GM19043 (cell line): ENCODE measurements around the gene POC1B.
"Not testable (repeated sequence)": the region's sequence is repeated elsewhere in the genome, so short reads cannot be mapped to it uniquely, and the experiment has no call there.

ENCODE experiments used
- ATAC-seq: cut with Tn5 transposase; IDR thresholded peaks from one replicate; pipeline ENCODE4 v1.9.1; 2021; ENCODE audit warnings: low read depth; ENCODE audit not compliant: unreplicated experiment

POC1B gene

DNA sequence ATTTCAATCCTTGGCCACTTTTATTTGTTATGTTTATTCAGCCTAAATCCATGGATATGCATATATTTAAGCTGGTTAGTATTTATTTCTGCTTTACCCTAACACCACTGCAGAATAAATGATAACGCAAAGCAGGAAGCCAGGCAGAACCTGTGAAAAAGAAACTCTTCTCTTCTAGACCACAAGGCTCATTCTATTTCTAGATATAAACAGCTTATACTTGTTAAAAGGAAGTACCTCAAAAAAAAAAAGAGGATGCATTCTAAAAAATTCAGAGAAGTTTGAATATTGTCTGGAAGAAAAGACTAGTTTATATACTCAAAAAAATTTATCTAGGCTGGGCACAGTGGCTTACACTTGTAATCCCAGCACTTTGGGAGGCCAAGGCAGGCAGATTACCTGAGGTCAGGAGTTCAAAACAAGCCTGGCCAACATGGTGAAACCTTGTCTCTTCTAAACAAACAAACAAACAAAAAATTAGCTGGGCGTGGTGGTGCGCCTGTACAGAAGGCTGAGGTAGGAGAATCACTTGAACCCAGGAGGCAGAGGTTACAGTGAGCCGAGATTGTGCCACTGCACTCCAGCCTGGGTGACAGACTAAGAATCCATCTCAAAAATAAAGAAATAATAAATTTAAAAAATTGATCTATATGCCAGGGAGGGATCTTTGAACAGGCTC lies 57.1 kb downstream of the POC1B start:
- peak; percentile 85 for ATAC-seq

DNA sequence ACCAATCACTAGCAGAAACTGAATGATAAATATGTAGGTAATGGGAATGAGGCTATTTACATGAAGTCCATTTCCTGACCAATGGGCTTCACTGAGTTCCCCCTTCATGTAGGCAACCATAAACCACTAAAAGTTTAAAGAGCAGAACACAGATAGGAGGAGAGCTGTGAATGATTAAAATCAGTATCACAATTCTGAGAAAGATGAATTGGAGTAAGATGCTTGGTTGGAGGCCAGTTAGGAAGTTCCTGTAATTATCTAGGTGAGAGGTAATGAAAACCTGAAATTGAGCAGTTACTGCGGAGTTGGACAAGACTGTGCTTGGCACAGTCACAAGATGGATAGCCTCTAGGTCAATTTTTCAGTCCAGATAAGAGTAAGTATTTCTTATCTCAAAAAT lies 57.8 kb downstream of the POC1B start:
- ATAC-seq = no peak

DNA sequence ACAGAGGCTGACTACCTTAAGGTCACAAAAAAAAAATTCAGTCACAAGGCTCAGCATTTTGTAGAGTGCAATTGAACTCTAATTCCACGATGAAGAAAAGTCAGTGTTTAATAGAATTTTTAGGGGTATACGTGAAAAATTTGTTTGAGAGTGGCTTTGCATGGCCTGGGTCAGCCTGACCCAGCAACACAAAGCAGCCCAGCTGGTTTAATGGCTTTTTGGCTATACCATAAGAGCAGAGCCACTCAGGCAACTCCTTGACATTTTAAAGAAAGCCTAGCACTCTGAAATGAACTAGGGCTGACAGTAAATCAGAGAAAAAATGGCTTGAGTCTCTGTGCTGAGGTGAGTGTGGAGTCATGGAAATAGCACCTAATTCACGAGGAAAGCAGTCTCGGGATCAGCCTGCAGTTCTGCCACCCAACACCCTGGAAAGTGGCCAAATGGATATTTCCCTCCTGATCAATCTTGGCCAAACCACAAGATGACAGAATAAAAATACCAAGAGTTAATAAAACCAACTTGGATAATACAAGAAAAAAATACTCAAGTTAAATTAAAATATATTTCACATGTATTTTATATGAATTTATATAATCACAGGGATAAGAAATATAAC lies 60.8 kb downstream of the POC1B start:
- no peak for ATAC-seq

DNA sequence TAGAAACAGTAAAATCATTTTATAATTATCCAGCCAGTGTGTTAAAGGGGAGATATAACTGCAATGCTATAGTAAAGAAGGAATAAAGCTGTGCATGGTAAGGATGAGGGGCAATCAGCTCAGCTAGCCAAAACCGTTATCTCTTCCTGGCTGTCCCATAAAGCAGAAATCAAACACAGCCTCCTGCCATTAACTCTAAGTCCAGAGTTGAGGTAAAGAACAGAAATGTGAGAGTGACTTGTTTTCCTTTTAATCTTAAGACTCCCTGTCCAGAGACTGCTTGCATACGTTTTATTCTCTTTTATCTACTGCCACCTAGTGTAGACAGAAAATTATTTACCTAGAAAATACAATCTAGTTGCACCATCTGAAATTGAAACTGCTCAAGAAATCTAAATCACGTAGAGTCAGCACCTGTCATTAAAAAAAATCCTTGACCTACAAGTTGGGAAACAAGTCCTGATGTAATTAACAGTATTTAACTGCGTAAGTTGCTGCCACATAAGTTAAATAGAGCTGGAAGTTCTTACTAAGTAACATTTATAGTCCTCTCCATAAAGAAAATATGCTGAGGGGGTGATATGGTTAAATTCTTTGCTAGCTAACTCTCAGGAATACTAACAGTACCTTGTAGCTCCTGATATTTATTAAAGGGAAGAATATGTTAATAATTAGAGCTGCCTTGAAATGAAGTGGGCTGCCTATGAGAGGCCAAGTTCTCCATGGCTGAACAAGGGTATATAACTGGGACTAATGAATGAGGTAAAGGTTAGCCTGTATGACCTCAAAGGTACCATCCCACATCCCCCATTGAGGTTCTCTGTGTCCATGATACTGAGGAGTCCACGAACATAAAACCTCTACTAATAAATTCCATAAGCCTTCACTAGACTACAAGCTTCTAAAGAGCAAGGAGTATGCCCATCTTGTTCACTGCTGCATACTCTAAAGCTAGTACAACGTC lies 63.9 kb downstream of the POC1B start:
- peak; percentile 88 for ATAC-seq

DNA sequence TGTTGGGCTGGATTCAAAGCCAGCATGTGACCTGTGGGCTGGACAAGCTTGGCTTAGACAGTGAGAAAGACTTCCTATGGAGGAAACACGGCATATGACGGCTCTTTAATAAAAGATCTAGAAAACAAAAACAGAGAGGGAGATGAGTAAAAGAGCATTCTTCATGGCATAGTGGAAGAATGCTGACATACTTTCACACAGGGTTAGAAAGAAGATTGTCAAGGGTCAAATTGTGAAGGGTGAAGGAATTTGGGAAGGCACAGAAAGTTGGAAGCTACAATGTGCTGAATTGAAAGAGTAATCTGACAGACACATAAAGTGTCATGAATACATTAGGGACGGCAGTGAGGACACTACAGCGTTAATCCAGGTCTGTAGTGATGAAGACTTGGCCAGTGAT lies 64.7 kb downstream of the POC1B start:
- no peak for ATAC-seq

DNA sequence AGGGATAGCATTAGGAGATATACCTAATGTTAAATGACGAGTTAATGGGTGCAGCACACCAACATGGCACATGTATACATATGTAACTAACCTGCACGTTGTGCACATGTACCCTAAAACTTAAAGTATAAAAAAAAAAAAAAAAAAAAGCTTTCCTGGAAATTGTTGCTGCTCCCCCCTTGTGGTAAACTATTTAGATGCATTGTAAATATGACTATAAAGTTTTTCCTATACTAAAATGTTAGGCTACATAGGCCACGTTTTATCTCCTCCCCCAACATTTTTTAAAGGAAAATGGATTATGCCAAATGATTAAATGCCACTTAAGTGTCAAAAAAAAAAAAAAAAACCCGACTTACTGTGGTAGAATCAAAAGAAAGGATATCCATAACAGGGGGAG lies 66.6 kb downstream of the POC1B start:
- not testable (repeated sequence) for ATAC-seq

DNA sequence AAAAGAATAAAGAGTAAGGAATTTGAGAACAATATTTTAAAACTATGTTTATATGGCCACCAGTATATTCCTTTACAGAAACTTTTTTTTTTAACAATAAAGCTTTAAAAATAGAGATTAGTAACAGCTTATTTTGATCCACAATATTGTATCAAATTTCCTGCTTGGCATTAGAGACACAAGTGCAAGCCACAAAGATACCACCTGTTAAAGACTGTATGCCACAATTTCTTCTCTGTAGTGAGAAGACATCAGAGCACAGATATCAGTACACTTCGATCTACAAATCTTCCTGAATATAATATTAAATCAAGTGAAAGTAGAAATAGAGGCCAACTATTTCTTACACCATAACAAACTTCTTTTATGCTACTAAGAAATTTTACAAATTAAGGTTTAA lies 69.3 kb downstream of the POC1B start:
- no peak for ATAC-seq

DNA sequence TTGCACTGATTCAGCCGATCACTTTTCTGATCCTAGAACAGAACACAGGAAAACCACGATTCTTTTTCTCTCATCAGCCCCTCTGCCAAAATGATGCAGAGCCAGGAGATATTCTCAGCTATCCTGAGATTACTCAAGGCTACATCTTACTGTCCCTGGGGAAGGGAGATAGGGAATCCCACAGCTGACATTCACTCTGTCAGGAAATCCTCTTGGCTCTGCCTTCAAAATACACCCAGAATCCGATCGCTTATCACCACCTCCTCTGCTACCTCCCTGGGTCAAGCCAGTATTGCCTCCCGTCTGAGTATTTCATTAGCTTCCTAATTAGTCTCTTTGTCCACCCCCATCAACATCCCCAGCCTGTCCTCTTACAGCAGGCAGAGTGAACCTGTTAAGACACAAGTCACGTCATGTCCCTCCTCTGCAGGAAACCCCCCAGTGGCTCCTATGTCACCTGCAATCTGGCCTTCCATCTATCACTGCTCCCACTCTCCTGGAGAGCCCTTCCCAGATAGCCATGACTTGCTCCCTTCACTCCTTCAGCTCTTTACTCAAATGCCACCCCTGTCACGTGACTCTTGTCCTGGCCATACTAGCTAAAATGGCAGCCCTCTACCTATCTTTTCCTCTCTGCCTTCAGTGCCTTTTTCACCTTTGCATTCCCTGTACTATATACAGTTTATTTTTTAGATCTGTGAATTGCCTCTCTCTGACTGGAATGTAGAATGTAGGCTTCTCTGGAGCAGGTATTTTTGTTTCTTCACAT lies 71.6 kb downstream of the POC1B start:
- ATAC-seq = no peak

DNA sequence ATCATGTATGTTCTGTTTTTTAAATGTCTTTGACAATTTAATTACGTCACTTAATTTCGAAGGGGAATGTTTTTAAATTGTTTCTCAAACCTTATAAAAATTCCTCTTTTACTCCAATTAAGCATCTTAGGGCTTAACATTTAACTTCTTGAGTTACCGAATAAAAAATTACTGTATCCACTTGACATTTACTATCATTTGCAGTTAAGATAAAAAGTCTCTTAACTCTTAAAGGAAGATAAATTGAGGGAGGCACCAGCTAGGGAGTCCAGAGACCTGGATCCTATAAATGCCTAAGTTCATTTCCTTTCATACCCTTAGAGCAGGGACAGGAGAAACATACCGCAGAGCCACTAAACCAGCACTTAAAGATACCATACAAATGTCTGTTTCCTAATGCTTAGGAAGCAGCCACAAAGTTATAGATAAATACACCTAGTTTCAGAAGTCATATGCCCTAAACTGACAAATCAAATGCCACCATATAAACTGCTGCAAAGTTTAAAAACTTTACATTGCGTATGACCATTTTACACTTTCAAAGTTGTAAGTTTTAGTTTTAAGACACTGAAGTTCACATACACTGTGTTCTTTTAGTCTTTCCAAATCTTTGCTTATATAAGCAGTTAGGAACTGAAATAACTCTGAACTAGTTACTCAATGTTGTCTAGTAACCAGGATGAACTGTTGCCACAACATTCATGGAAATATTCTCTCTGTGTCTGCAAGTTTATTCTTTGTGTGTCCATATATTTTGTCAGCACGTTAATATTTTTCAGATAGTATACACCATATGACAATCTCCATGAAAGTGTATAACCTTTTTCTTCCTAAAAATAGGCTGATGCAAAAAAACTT lies 72.5 kb downstream of the POC1B start:
- no peak for ATAC-seq

DNA sequence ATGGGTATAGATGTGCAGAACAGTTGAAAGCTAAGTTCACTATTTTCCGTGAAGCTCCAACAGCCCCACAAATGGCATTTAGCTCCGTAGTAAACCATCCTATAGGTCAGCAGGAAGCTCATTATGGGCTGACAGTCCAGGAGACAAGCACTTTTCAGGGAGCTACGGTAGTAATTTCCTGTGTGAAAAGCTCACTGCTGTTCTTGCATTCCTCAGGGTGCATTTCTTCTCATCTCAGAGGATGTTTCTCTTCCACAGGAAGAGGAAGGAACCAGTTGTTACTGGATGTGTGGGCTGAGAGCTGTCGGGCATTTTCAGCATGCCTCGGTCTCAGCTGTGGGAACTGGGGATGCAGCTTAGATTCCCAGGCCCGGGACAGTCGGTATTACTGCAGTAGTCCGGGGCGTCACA lies 74.0 kb downstream of the POC1B start:
- ATAC-seq = no peak

DNA sequence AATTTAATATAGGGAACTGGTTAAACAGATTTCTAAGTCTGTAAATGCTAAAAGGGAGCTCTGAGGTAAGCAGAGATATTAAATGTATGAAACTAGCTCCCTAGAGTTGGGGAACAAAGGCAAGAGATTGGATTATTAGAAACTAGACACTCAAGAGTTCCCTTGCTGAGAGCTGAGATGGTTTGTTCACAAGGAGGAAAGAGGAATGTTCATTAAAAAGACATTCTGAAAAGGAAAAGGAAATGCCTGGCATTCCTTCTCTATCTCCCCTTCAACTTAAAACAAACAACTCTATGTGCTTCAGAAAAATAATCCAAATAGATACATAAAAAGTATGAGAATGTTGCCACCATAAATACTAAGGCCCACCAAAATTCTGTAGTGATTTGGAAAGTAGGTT lies 74.9 kb downstream of the POC1B start:
- no peak for ATAC-seq

DNA sequence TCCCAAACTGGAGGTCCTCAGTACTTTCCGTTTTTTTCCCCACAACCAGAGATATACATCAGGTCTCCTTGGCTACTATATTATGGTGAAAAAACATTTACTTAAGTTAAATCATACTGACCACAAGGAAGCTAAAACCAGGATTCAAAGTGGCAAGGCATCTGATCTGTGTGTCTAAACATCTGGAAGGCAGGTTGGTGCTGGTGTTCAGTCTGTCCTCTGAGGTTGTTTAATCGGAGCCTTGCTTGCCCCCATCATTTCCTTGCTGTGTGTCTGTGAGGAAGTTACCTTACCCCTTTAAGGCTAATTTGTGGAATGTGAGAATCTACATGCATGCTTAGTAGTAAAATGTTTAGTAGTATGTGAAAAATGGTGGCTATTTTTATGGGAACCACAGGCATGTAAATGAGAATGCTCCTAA lies 76.9 kb downstream of the POC1B start:
- no peak for ATAC-seq

DNA sequence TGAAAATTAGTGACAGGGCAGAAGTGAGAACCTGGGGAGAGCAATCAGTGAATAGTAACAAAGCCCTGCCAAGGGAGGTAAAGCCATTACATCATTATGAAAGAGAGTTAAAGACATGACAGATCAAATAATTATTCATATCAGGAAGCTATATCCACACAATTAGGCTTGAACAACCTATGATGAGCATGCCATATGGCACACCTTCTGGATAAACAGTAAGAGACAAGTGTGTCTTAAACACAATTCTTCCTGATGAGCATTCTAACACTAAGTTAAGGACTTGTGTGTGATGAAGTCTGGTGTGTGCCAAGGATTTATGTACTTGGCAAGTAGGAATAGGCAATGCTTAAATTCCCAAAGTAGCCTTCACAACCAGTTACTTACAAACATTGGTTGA lies 77.3 kb downstream of the POC1B start:
- ATAC-seq = no peak

DNA sequence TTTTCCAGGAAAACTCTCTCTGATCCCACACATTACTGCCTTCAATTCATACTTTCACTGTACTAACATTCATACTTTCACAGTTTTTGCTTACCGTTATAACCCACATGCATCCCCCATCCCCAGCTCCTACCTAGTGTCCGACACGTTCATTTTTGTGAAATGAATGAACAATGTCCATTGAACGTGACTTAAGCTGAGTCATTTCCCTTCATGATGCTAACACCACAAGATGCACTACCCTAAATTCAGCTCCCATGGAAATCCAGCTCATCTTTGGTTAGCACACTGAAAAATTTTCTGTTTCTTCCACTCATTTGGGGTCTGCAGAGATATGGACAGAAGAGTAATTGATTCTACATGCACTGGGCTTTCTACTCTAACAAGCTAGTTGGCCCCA lies 85.9 kb downstream of the POC1B start:
- ATAC-seq = no peak

DNA sequence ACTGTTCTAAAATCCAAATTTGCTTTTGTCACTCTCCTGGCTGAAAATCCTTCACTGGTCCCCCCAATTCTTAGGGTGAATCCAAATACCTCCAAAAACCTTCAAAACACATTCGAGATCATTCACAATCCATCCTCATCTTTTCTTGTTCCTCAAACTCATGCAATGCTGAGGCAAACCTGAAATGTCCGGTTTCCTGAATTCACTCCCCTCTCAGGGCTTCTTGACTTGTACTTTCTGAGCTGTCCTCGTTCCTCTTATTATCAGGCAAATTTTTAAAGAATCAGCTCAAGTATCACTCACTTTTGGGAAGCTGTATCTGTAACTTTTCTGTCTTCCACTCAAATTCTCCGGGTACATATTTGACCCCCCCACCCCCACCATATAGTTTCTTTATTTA lies 88.6 kb downstream of the POC1B start:
- ATAC-seq = no peak

DNA sequence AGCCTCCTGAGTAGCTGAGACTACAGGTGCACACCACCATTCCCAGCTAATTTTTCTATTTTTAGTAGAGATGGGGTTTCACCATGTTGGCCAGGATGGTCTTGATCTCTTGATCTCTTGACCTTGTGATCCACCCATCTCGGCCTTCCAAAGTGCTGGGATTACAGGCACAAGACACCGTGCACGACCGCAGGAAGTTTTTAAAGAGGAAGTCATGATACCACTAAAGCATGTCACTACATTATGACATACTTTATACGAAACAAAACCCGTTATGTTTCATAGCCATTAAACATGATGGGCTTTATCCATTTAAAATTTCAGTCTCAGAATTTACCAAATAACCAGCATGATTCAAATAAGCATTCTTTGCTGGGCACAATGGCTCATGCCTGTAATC lies 89.8 kb downstream of the POC1B start:
- ATAC-seq = no peak

DNA sequence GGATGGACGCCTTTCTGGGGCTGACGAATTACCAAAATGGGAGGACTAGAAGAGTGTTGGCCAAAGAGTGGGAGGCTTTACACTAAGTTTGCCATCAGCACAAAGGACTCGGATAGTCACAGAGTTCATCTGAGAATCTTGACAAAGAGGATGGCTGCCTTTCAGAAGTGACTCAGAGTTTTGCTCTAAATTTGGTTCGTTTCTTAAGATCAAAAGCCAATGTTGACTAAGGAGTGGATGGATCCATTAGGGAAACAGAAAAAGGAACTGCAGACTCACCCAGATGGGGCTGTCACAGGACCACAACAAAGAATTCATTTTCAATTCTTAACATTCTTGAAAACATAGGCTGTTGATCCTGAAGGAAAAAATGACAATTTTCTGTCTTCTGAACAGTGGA lies 92.2 kb downstream of the POC1B start:
- ATAC-seq = no peak

DNA sequence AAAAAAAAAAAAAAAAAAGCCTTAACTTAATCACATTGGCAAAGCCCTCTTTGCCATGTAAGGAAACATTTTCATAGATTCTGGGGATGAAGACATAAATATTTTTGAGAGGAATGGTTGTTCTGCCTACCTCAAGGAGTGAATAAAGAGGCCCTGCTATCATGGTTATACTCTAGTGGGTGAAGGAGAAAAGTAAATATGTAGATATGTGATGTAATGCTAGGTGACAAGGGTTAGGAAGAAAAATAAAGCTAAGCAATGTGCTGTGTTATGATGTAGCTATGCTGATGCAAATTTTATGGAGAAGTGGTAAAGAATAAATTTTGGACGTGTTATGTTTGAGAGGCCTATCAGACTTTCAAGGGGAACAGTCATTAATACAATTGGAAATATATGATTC lies 93.5 kb downstream of the POC1B start:
- ATAC-seq = no peak

DNA sequence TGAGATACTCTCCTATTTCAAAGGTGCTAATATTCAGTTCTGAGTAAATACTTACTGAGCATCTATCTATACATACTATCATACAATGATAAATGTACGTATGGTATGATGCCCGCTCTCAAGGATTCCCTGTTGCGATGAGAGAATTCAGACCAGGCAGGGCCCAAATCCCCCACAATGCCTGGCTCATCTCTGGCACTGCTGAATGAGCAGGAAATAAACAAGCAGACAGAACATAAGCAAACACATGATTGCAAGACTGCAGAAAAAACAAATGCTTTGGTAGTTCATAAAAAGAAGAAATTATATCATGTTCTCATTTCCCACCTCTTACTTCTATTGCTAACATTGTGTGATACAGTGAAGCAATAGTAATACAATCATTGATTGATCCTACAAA lies 96.3 kb downstream of the POC1B start:
- ATAC-seq = no peak
